HG02973 (cell line): ENCODE data around the gene SMIM21.

Experiments
- ATAC-seq: cut with Tn5 transposase; IDR thresholded peaks from one replicate; pipeline ENCODE4 v1.9.1; 2021; ENCODE audit warnings: moderate library complexity; ENCODE audit not compliant: unreplicated experiment

SMIM21 gene

GRCh38 chr18:75377926-75378325 lies 49.6 kb downstream of the SMIM21 start:
- ATAC-seq = no peak

GRCh38 chr18:75377258-75377657 lies 50.2 kb downstream of the SMIM21 start:
- ATAC-seq = no peak

- no peak for ATAC-seq
These were observed 51.5 kb downstream of the SMIM21 start for GRCh38 chr18:75376004-75376403.

- no peak for ATAC-seq
These were observed 52.2 kb downstream of the SMIM21 start for GRCh38 chr18:75375341-75375740.

- no peak for ATAC-seq
These were observed 53.0 kb downstream of the SMIM21 start for GRCh38 chr18:75374466-75374865.

- ATAC-seq = no peak
These were observed 58.3 kb downstream of the SMIM21 start for GRCh38 chr18:75369026-75369721.

GRCh38 chr18:75365837-75366236 lies 61.7 kb downstream of the SMIM21 start:
- no peak for ATAC-seq

GRCh38 chr18:75365254-75365629 lies 62.3 kb downstream of the SMIM21 start:
- ATAC-seq = no peak

GRCh38 chr18:75364512-75365253 lies 62.8 kb downstream of the SMIM21 start:
- ATAC-seq = no peak

GRCh38 chr18:75363446-75364225 lies 63.9 kb downstream of the SMIM21 start:
- no peak for ATAC-seq

- ATAC-seq = no peak
These were observed 65.1 kb downstream of the SMIM21 start for GRCh38 chr18:75362435-75362834.

GRCh38 chr18:75360941-75361340 lies 66.6 kb downstream of the SMIM21 start:
- ATAC-seq = no peak

- ATAC-seq = no peak
These were observed 67.3 kb downstream of the SMIM21 start for GRCh38 chr18:75360215-75360614.
